Activated B cell treated with CpG ODN at 0.5 μM for 24 hours (primary cell): Measurements from ENCODE around the gene PPP2R5A. TPM values are rescaled to one million over a fixed set of nuclear protein-coding genes. Genes with fewer than 3 reads are reported as not detected.

Experiments used
- ATAC-seq: fragments of 200-7000 bp; cut with Tn5 transposase; one replicate; pipeline ENCODE4 v1.10.0; 2021; ENCODE audit warnings: low read depth, mild to moderate bottlenecking, moderate library complexity
- CTCF ChIA-PET: fragments of 350-600 bp; sonication (Branson Sonifier 250); formaldehyde crosslinking; loops from one replicate; lab custom pipeline; 2021; ENCODE audit warnings: antibody characterized with exemption; lab: Charles Lee
- POLR2A ChIA-PET: fragments of 350-600 bp; sonication (Branson Sonifier 250); formaldehyde crosslinking; loops from one replicate; lab custom pipeline; 2021; ENCODE audit warnings: antibody characterized with exemption; lab: Charles Lee
- DNase-seq: peaks from one replicate; pipeline ENCODE4 v3.0.0; 2022
- H3K27ac Mint-ChIP-seq: one replicate; pipeline ENCODE4 v1.8.0; 2020; ENCODE audit warnings: mixed read lengths
- H3K27me3 Mint-ChIP-seq: one replicate; pipeline ENCODE4 v1.8.0; 2021; ENCODE audit warnings: mixed read lengths
- H3K36me3 Mint-ChIP-seq: one replicate; pipeline ENCODE4 v1.8.0; 2021; ENCODE audit warnings: low read depth, mixed read lengths
- H3K4me1 Mint-ChIP-seq: one replicate; pipeline ENCODE4 v1.8.0; 2021; ENCODE audit warnings: mixed read lengths
- H3K4me3 Mint-ChIP-seq: one replicate; pipeline ENCODE4 v1.8.0; 2020; ENCODE audit warnings: mild to moderate bottlenecking, mixed read lengths
- H3K9me3 Mint-ChIP-seq: one replicate; pipeline ENCODE4 v1.8.0; 2020; ENCODE audit warnings: mixed read lengths
- CTCF ChIP-seq: fragments of 200-600 bp; IDR thresholded peaks from one replicate; pipeline ENCODE4 v1.8.0; 2022; ENCODE audit warnings: antibody characterized with exemption, mild to moderate bottlenecking
- intact Hi-C: fragments of 100-400 bp; cut with micrococcal nuclease; formaldehyde crosslinking; loops from one replicate; pipeline ENCODE4 v1.15.1; 2024
- total RNA-seq: library from RNA; stranded (reverse); gene quantifications from 2 replicates; pipeline ENCODE4 v1.2.3, GENCODE V29; 2022

PPP2R5A gene
- total RNA-seq, 1 donor from 2014 or later = 31.6 TPM

GRCh38 chr1:212354464-212354863 is 69.3 kb downstream of the PPP2R5A start:
- Mint-ChIP-seq H3K9me3 (no peaks in the 10 kb centered on the region), H3K36me3 (peaks cover 65% of the 10 kb centered on the region), H3K27me3 (no peaks in the 10 kb centered on the region), H3K27ac (no peak overlapping the region), H3K4me3 (no peak overlapping the region), H3K4me1 (no peaks in the 10 kb centered on the region)
- ChIA-PET POLR2A (no interaction called here), CTCF (no interaction called here)
- ATAC-seq = no peak
- intact Hi-C loops = no loop called here
- DNase-seq = no peak
- TF ChIP-seq CTCF = no peak

DNA sequence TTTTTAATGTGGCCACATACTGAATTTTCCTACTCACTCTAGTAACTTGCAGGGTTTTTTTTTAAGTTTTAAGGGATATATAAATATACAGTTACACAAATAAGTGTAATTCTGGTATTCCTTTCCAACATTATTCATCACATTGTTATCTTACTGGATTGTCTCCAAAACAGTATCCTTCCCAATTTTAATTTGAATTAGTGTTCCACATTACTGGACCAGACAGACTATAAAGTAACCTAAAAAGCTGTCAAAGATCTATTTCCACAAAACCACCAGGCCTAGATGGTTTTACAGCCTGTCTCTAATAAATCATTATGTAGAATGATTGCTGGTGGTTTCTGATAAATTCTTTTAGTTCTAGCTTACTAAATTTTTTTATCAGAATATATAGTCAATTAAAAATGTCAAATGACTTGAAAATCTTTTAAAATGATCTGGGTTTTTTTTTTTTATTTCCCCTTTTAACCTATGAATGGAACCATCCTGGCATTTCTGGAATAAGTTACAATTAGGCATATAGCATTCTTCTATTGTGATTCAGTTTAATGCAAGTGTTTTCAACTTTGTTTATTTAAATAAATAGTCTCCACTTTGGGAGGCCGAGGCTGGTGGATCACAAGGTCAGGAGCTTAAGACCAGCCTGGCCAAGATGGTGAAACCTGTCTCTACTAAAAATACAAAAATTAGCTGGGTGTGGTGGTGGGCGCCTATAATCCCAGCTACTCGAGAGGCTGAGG is 70.2 kb downstream of the PPP2R5A start:
- no peak overlapping the region for H3K27ac Mint-ChIP-seq
- ChIA-PET CTCF (interaction anchor here (0.6 to 1.1 kb wide), 2 partner anchors 283 to 292 kb away, joined by 3 to 4 read pairs; no protein-coding TSS in a partner anchor), POLR2A (no interaction called here)
- H3K4me3 Mint-ChIP-seq = no peak overlapping the region
- DNase-seq = no peak
- H3K27me3 Mint-ChIP-seq = no peaks in the 10 kb centered on the region
- no peak for ATAC-seq
- H3K4me1 Mint-ChIP-seq = no peaks in the 10 kb centered on the region
- H3K36me3 Mint-ChIP-seq = peaks cover 67% of the 10 kb centered on the region
- TF ChIP-seq CTCF = no peak
- H3K9me3 Mint-ChIP-seq = no peaks in the 10 kb centered on the region
- intact Hi-C loops = no loop called here

DNA sequence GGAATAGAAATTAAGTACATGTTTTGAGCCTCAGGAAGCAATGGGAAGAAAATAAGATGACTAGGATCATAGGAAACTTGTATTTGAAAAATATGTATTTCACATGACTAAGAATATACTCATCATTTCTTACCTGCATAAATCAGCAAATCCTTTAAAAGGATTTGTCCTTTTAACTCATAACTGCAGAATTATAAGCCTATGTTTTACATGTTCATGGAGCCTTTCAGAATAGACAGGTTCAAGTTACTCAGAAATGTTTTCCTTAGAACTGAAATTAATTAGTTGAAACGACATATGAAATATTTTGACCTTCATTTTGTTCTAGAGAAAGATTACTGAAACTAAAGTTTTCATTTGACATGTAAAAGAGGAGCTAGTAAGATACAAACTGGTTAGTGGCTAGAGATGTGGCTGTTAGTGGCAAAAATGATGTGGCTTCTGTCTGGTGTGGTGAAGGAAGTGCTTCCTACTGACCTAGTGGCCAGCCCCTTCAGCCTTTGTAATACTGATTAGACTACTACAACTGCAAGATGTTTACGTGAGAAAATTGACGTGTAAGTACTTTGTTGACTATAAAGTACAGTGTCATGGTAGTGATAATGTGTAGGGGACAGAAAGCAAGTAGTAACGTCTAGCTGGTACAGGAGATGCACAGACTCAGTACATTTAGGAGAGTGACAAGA is 74.7 kb downstream of the PPP2R5A start:
- intact Hi-C loops = no loop called here
- no peaks in the 10 kb centered on the region for H3K4me1 Mint-ChIP-seq
- TF ChIP-seq CTCF = no peak
- H3K27me3 Mint-ChIP-seq = no peaks in the 10 kb centered on the region
- H3K36me3 Mint-ChIP-seq = peaks cover 69% of the 10 kb centered on the region
- ChIA-PET CTCF (interaction anchor here (3.2 kb wide), 1 partner anchor 96 kb away, joined by 8 read pairs; no protein-coding TSS in a partner anchor), POLR2A (no interaction called here)
- no peaks in the 10 kb centered on the region for H3K9me3 Mint-ChIP-seq
- no peak overlapping the region for H3K4me3 Mint-ChIP-seq
- ATAC-seq (no peak), DNase-seq (no peak)
- no peak overlapping the region for H3K27ac Mint-ChIP-seq

GRCh38 chr1:212364985-212365384 is 79.8 kb downstream of the PPP2R5A start:
- CTCF ChIA-PET = interaction anchor here (1.0 to 6.1 kb wide), 8 partner anchors 9 to 684 kb away, joined by 3 to 87 read pairs (median 8); no protein-coding TSS in a partner anchor
- H3K27me3 Mint-ChIP-seq = no peaks in the 10 kb centered on the region
- TF ChIP-seq CTCF = no peak
- H3K27ac Mint-ChIP-seq = no peak overlapping the region
- POLR2A ChIA-PET = no interaction called here
- H3K4me1 Mint-ChIP-seq = no peaks in the 10 kb centered on the region
- H3K4me3 Mint-ChIP-seq = no peak overlapping the region
- peaks cover 2% of the 10 kb centered on the region for H3K9me3 Mint-ChIP-seq
- intact Hi-C loops = loop anchor here (5.0 kb wide), 1 partner anchor 788 kb away; the partner anchor contains the start of gene SLC30A1
- ATAC-seq (no peak), DNase-seq (no peak)
- peaks cover 78% of the 10 kb centered on the region for H3K36me3 Mint-ChIP-seq

DNA sequence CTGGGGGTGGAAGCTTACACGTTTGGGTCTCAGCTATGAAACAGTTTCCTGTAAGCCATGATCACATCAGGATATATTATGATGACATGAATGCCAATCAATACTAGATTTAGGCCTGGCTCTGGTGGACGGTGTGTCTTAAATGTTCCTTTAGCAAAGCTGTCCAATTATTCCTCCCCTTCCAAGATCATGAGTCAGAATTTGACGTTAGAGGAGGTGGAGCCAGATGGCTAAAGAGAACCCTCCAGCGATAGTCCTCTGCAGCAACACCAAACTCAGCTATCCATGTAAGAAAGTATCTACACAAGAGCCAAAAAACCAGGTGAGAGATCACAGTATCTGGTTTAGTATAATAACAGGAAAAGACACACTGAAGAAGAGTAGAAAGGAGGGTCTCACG is 81.7 kb downstream of the PPP2R5A start:
- POLR2A ChIA-PET = interaction anchor here (0.5 kb wide), 1 partner anchor 315 kb away, joined by 4 read pairs; no protein-coding TSS in a partner anchor
- intact Hi-C loops = loop anchor here (5.0 kb wide), 1 partner anchor 790 kb away; the partner anchor contains the start of gene SLC30A1
- no peak overlapping the region for H3K4me3 Mint-ChIP-seq
- peaks cover 76% of the 10 kb centered on the region for H3K36me3 Mint-ChIP-seq
- H3K9me3 Mint-ChIP-seq = peaks cover 2% of the 10 kb centered on the region
- no peaks in the 10 kb centered on the region for H3K27me3 Mint-ChIP-seq
- CTCF ChIA-PET = interaction anchor here (0.6 to 6.1 kb wide), 7 partner anchors 87 to 686 kb away, joined by 3 to 87 read pairs (median 12); no protein-coding TSS in a partner anchor
- TF ChIP-seq CTCF = no peak
- DNase-seq = no peak
- ATAC-seq = no peak
- H3K4me1 Mint-ChIP-seq = no peaks in the 10 kb centered on the region
- H3K27ac Mint-ChIP-seq = no peak overlapping the region
